GM06990 (cell line): ENCODE measurements around the gene LKAAEAR1.

Experiments used
- DNase-seq: peaks from one replicate; pipeline ENCODE4 v3.0.0-alpha.2; 2011; ENCODE audit not compliant: insufficient read length; ENCODE audit errors: extremely low read depth
- H3K27me3 ChIP-seq: replicated peaks from 2 replicates; pipeline ENCODE4 v1.6.0; 2011; ENCODE audit warnings: low read length; ENCODE audit not compliant: control insufficient read depth, insufficient read depth
- H3K36me3 ChIP-seq: 2 replicates; pipeline ENCODE4 v1.5.1; 2011; ENCODE audit warnings: low read length; ENCODE audit not compliant: control insufficient read depth, insufficient read depth
- H3K4me3 ChIP-seq: replicated peaks from 2 replicates; pipeline ENCODE4 v1.5.1; 2011; ENCODE audit warnings: low read depth, mild to moderate bottlenecking, control low read depth, low read length
- CTCF ChIP-seq: IDR thresholded peaks from 2 replicates; pipeline ENCODE4 v1.5.1; 2011; ENCODE audit warnings: low read length, control low read depth, mild to moderate bottlenecking, inconsistent platforms; ENCODE audit not compliant: insufficient read depth, poor library complexity, severe bottlenecking

LKAAEAR1 gene

GRCh38 chr20:64074184-64074789 lies 9.9 kb downstream of the LKAAEAR1 start:
- no peak overlapping the region for H3K4me3 ChIP-seq
- H3K27me3 ChIP-seq, result no peaks in the 10 kb centered on the region
- H3K36me3 ChIP-seq, result peaks cover 27% of the 10 kb centered on the region
- DNase-seq, result no peak
- no peak for TF ChIP-seq CTCF

DNA sequence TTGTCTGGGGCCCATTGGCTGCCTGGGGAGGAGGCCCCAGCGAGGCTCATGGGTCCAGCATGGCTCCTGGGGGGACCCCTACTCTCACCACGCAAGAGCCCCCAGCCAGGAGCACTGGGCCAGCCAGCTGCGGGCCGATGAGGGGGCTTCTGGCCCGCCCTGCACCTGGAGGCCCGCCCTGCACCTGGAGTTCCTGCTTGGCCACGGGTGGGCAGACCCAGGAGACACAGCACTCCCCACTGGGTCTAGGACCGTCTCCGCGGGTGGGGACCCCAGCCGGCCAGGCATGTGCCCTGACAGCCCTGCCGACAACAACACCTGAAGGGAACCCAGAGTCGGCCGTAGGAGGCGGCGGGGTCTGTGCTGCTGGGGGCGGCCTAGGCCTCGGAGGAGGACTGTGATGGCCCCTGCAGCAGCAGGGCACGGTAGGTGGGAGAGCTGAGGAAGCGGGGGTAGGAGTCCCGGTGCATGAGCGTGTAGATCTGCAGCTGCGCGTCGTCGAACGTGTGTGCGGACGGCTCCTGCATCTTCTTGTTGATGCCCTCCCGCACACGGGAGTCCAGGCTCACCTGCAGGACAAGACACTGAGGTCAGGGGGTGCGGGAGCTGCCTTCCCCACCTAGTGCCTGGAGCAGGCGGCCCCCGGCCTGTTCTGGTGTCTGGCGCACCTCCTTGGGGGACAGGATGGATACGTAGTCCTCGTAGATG lies 10.6 kb downstream of the LKAAEAR1 start:
- peaks cover 27% of the 10 kb centered on the region for H3K36me3 ChIP-seq

GRCh38 chr20:64072498-64073063 lies 11.6 kb downstream of the LKAAEAR1 start:
- DNase-seq, result no peak
- TF ChIP-seq CTCF, result no peak
- H3K4me3 ChIP-seq, result no peak overlapping the region
- no peaks in the 10 kb centered on the region for H3K27me3 ChIP-seq
- H3K36me3 ChIP-seq, result peaks cover 27% of the 10 kb centered on the region

More for the DNA sequence above, 10.6 kb downstream of the LKAAEAR1 start:
- no peak for TF ChIP-seq CTCF
- Histone ChIP-seq H3K27me3 (no peaks in the 10 kb centered on the region), H3K4me3 (no peak overlapping the region)
- no peak for DNase-seq

DNA sequence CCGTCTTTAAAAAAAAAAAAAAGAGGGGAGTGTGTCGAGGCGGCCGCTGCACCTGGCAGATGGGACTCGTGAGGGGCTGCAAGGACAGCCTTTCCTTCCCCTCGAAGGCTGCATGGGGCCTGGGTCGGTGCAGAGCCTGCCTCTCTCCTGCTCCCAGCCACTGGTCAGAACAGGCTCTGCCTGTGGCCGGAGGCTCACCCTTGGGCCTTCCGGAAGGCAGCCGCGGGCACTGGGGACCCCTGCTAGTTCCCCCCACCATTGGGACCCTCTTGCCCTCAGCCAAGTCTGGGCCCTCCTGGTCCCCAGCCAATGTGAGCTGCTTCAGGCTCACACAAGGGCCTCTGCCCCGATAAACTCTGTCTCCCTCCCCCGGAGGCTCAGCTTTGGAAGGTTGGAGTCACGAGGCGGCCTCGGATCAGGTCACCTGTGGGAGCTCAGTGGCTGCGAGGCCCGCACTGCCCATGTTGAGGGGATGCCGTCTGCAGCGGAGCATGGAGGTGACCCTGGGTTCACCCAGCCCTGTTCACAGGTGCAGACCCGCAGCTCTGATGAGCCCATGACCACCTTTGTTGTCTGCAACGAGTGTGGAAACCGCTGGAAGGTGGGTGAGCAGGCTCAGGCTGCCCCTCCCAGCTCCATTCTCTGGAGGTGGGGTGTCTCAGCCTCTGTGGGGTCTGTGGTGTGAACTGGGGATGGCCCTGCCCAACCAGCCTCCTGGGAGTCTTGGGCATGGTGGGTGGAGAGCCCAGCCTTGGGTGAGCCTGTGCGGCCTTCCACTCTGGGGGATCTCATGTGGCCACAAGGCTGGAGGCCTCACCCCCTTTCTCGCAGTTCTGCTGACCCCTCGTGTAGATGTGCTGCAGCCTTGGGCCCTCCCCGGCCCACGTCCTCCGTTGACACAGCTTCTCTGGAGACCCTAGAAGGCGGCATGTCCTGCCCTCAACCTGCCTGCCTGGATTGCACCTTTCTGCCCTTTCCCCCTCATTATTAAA lies 12.6 kb downstream of the LKAAEAR1 start:
- DNase-seq, result no peak
- TF ChIP-seq CTCF, result no peak
- Histone ChIP-seq H3K4me3 (no peak overlapping the region), H3K36me3 (peaks cover 27% of the 10 kb centered on the region), H3K27me3 (no peaks in the 10 kb centered on the region)

DNA sequence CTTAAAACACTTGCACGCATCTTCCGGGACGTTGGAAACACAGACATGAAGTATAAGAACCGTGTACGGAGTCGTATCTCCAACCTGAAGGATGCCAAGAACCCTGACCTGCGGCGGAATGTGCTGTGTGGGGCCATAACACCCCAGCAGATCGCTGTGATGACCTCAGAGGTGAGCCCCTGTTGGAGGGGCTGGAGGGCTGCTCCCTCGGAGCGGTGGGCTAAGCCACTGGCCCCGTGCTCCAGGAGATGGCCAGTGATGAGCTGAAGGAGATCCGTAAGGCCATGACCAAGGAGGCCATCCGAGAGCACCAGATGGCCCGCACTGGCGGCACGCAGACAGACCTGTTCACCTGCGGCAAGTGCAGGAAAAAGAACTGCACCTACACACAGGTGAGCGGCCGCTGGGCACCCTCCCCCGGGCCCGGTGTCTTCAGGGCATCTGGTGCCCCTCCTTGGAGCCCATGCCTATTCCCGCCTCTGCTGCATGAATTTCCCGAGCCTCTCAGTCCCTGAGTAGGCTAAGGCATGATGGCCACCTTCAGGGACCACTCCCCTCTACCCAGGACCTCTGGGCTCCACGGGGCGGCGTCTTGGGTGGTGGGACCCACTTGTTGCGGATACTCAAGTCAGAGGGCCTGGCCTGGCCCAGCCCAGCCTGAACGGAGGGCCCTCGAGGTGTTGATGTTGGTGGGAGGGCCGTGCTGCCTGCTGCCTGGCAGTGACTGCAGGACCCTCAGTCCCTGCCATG lies 13.8 kb downstream of the LKAAEAR1 start:
- TF ChIP-seq CTCF, result no peak
- Histone ChIP-seq H3K4me3 (no peak overlapping the region), H3K27me3 (no peaks in the 10 kb centered on the region), H3K36me3 (peaks cover 22% of the 10 kb centered on the region)
- DNase-seq, result no peak
